ENCODE measurements around the gene ACTN1. TPM values are rescaled to one million over a fixed set of nuclear protein-coding genes. Genes with fewer than 3 reads are reported as not detected.
"Not testable (repeated sequence)": the region's sequence is repeated elsewhere in the genome, so short reads cannot be mapped to it uniquely, and the experiment has no call there.

ACTN1 gene
- total RNA-seq, 1 donor from 2014 or later: 70.7 TPM

DNA sequence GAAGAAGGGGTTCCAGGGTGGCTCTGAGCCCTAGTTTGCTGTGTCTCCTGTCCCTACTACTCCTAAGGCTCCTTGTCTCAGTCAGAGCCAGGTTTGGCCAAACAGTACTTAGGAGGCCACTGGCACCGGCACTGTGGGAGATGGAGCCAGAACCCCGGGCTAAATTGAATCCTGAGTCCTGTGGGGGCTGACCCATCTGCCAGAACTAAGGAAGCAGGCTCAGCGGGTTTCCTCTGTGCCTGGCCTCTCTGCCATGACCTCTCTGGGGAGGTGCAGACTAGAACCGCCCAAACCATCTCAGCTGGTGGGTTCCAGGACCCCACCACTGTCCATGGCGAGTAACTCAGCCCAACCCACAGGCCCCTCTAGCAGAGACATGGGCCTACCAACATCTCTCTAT lies 5.5 kb downstream of the ACTN1 start:
- Mint-ChIP-seq H3K36me3 (peaks cover 21% of the 10 kb centered on the region), H3K27me3 (ENCODE audit: insufficient read depth, low read depth) (peaks cover 7% of the 10 kb centered on the region), H3K4me3 (no peak overlapping the region), H3K4me1 (peaks cover 57% of the 10 kb centered on the region), H3K9me3 (no peaks in the 10 kb centered on the region), H3K27ac (no peak overlapping the region)
- TF ChIP-seq, protein P1, sequence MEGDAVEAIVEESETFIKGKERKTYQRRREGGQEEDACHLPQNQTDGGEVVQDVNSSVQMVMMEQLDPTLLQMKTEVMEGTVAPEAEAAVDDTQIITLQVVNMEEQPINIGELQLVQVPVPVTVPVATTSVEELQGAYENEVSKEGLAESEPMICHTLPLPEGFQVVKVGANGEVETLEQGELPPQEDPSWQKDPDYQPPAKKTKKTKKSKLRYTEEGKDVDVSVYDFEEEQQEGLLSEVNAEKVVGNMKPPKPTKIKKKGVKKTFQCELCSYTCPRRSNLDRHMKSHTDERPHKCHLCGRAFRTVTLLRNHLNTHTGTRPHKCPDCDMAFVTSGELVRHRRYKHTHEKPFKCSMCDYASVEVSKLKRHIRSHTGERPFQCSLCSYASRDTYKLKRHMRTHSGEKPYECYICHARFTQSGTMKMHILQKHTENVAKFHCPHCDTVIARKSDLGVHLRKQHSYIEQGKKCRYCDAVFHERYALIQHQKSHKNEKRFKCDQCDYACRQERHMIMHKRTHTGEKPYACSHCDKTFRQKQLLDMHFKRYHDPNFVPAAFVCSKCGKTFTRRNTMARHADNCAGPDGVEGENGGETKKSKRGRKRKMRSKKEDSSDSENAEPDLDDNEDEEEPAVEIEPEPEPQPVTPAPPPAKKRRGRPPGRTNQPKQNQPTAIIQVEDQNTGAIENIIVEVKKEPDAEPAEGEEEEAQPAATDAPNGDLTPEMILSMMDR (IDR thresholded peaks at IDR 0.05): no peak
- TF ChIP-seq EZH2phosphoT487 (IDR thresholded peaks at IDR 0.05): no peak
- no peak for TF ChIP-seq EZH2 (IDR thresholded peaks at IDR 0.05)
- no peaks in the 10 kb centered on the region for H3K9me3 ChIP-seq (ENCODE audit: low read depth)
- H3K4me1 ChIP-seq: peaks cover 25% of the 10 kb centered on the region
- H4K20me1 ChIP-seq (ENCODE audit: low read depth): peaks cover 62% of the 10 kb centered on the region
- no peak overlapping the region for H3K4me3 ChIP-seq
- H3K27me3 ChIP-seq: no peaks in the 10 kb centered on the region
- H3K27ac ChIP-seq: no peak overlapping the region
- no peak overlapping the region for H3K9ac ChIP-seq
- no peak overlapping the region for H2AFZ ChIP-seq (replicated peaks)
- peaks cover 27% of the 10 kb centered on the region for H3F3A ChIP-seq (ENCODE audit: low read depth)
- H3K4me2 ChIP-seq: no peak overlapping the region
- H3K36me3 ChIP-seq: no peaks in the 10 kb centered on the region
- no peak for DNase-seq (ENCODE audit: low spot score)
- H3K79me2 ChIP-seq (ENCODE audit: low read depth): peaks cover 100% of the 10 kb centered on the region

DNA sequence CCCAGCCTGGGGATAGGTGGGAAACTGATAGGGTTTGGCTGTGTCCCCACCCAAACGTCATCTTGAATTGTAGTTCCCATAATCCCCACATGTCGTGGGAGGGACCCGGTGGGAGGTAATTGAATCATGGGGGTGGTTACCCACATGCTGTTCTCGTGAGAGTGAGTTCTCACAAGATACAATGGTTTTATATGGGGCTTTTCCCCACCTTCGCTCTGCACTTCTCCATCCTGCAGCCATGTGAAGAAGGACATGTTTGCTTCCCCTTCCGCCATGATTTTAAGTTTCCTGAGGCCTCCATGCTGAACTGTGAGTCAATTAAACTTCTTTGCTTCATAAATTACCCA lies 5.9 kb downstream of the ACTN1 start:
- not testable (repeated sequence) for H3K9ac ChIP-seq; H3K9me3 Mint-ChIP-seq; H3K4me3 ChIP-seq; DNase-seq (ENCODE audit: low spot score); H3K27ac ChIP-seq; H3K4me3 Mint-ChIP-seq; H3K27me3 Mint-ChIP-seq (ENCODE audit: insufficient read depth, low read depth); H2AFZ ChIP-seq (replicated peaks); H3K36me3 ChIP-seq; H3K4me2 ChIP-seq; H3K27me3 ChIP-seq; H3K9me3 ChIP-seq (ENCODE audit: low read depth); H3K27ac Mint-ChIP-seq
- peaks cover 23% of the 10 kb centered on the region for H3F3A ChIP-seq (ENCODE audit: low read depth)
- peaks cover 57% of the 10 kb centered on the region for H3K4me1 Mint-ChIP-seq
- H3K36me3 Mint-ChIP-seq: peaks cover 21% of the 10 kb centered on the region
- peaks cover 100% of the 10 kb centered on the region for H3K79me2 ChIP-seq (ENCODE audit: low read depth)
- peaks cover 66% of the 10 kb centered on the region for H4K20me1 ChIP-seq (ENCODE audit: low read depth)
- H3K4me1 ChIP-seq: peaks cover 25% of the 10 kb centered on the region

DNA sequence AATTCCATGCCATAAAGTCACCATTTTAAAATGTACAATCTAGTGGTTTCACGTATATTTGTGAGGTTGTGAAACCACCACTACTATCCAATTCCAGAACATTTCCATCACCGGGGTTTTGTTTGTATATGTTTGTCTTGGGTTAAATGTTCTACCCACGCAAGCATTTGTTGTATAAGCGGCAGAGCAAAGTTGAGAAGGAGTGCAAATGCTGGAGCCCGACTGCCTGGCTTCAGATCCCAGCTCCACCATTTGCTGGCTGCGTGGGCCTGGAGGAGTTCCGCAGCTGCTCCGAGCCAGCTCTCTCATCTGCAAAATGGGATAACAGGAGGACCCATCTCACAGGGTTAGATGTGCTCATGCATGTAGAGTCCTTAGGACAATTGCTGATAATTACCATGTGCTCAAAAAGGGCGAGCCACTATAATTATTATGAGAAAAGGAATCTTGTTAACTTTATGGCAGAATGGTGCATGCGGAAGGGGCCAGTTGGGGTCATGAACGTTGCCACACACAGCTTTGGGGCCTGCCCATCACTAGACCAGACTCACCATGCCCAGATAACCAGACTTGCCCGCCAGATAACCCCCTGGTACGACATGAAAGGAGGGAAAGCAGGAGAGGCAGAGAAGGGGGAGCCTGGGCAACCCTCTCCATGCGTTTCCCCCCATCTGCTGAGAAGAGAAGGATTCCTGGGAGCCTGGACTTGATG lies 6.4 kb downstream of the ACTN1 start:
- Histone ChIP-seq H3K79me2 (ENCODE audit: low read depth) (peaks cover 100% of the 10 kb centered on the region), H3K27me3 (no peaks in the 10 kb centered on the region), H4K20me1 (ENCODE audit: low read depth) (peaks cover 71% of the 10 kb centered on the region), H3K9ac (no peak overlapping the region), H3K27ac (no peak overlapping the region), H2AFZ (replicated peaks) (no peak overlapping the region), H3K4me2 (no peak overlapping the region), H3K4me1 (peaks cover 25% of the 10 kb centered on the region), H3K4me3 (no peak overlapping the region), H3K36me3 (no peaks in the 10 kb centered on the region), H3F3A (ENCODE audit: low read depth) (peaks cover 19% of the 10 kb centered on the region), H3K9me3 (ENCODE audit: low read depth) (no peaks in the 10 kb centered on the region)
- H3K4me1 Mint-ChIP-seq: peaks cover 57% of the 10 kb centered on the region
- H3K9me3 Mint-ChIP-seq: no peaks in the 10 kb centered on the region
- H3K36me3 Mint-ChIP-seq: peaks cover 21% of the 10 kb centered on the region
- TF ChIP-seq EZH2 (IDR thresholded peaks at IDR 0.05) (no peak), EZH2phosphoT487 (IDR thresholded peaks at IDR 0.05) (no peak)
- TF ChIP-seq, protein P1 (IDR thresholded peaks at IDR 0.05): no peak
- peaks cover 7% of the 10 kb centered on the region for H3K27me3 Mint-ChIP-seq (ENCODE audit: insufficient read depth, low read depth)
- no peak overlapping the region for H3K4me3 Mint-ChIP-seq
- no peak for DNase-seq (ENCODE audit: low spot score)
- no peak overlapping the region for H3K27ac Mint-ChIP-seq

DNA sequence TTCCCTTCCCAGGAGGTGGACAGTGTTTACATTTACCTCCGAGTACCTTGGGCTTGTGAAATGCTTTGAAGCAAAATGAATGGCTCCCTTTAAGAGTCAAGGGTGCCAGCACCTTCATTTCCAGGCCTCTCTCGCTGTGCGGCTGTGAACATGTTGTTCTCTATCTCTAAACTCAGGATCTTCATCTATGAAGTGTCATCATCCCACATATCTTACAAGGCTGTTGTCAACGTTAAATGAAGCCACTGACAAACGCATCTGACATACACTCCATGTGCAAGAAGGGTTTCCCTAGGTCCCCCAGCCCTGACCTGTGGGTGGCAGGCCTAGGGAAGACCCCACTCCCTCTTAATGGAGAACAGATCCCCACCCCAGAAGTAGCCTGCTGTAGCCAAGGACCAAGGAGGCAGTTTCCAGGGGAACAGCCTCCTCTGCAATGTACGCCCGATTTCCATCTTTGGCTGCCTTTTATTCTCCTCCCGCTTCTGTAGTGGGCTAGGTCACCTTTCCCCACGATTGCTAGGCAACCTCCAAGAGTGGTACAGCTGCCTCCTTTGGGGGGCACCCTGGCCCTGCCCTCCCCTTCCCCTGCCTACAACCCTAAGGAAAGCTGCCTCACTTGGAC lies 7.6 kb downstream of the ACTN1 start:
- no peaks in the 10 kb centered on the region for H3K36me3 ChIP-seq
- DNase-seq (ENCODE audit: low spot score): no peak
- peaks cover 100% of the 10 kb centered on the region for H3K79me2 ChIP-seq (ENCODE audit: low read depth)
- no peak overlapping the region for H2AFZ ChIP-seq (replicated peaks)
- TF ChIP-seq, protein P1 (IDR thresholded peaks at IDR 0.05): no peak
- no peak for TF ChIP-seq EZH2phosphoT487 (IDR thresholded peaks at IDR 0.05)
- no peak for TF ChIP-seq EZH2 (IDR thresholded peaks at IDR 0.05)
- no peak overlapping the region for H3K4me3 Mint-ChIP-seq
- H3K9me3 ChIP-seq (ENCODE audit: low read depth): no peaks in the 10 kb centered on the region
- no peak overlapping the region for H3K4me3 ChIP-seq
- H3K4me2 ChIP-seq: no peak overlapping the region
- H3K27ac ChIP-seq: no peak overlapping the region
- H3F3A ChIP-seq (ENCODE audit: low read depth): peaks cover 13% of the 10 kb centered on the region
- H3K36me3 Mint-ChIP-seq: peaks cover 18% of the 10 kb centered on the region
- peaks cover 79% of the 10 kb centered on the region for H4K20me1 ChIP-seq (ENCODE audit: low read depth)
- H3K4me1 Mint-ChIP-seq: peaks cover 47% of the 10 kb centered on the region
- no peaks in the 10 kb centered on the region for H3K27me3 ChIP-seq
- H3K27me3 Mint-ChIP-seq (ENCODE audit: insufficient read depth, low read depth): peaks cover 6% of the 10 kb centered on the region
- H3K9me3 Mint-ChIP-seq: no peaks in the 10 kb centered on the region
- peak overlapping the region; percentile 12 for H3K9ac ChIP-seq
- H3K4me1 ChIP-seq: peaks cover 17% of the 10 kb centered on the region
- H3K27ac Mint-ChIP-seq: no peak overlapping the region
